ENCODE measurements around the gene CFAP46.

The CFAP46 gene

GRCh38 chr10:132786884-132787494, 155.4 kb downstream of the CFAP46 start:
- H3K27ac ChIP-seq = no peak overlapping the region
- POLR2A ChIA-PET (ENCODE audit: low non-redundant PET) = no interaction called here
- CTCF ChIA-PET = interaction anchor here (1.4 kb wide), 1 partner anchor 131 kb away, joined by 9 read pairs; no protein-coding TSS in a partner anchor
- no peak for TF ChIP-seq CTCF (conservative IDR thresholded peaks at IDR 0.05; ENCODE audit: low read depth)
- DNase-seq (ENCODE audit: low spot score) = no peak

GRCh38 chr10:132786476-132786883, 155.9 kb downstream of the CFAP46 start:
- no peak overlapping the region for H3K27ac ChIP-seq
- POLR2A ChIA-PET (ENCODE audit: low non-redundant PET) = no interaction called here
- TF ChIP-seq CTCF (conservative IDR thresholded peaks at IDR 0.05; ENCODE audit: low read depth) = no peak
- no peak for DNase-seq (ENCODE audit: low spot score)
- CTCF ChIA-PET = no interaction called here

GRCh38 chr10:132785723-132786475, 156.5 kb downstream of the CFAP46 start, which contains the start of gene NKX6-2:
NKX6-2 (minus strand) TSS chr10:132786147; CDS start chr10:132785948, 199 bp downstream.
- ChIA-PET CTCF (no interaction called here), POLR2A (ENCODE audit: low non-redundant PET) (no interaction called here)
- TF ChIP-seq CTCF (conservative IDR thresholded peaks at IDR 0.05; ENCODE audit: low read depth) = no peak
- no peak for DNase-seq (ENCODE audit: low spot score)
- H3K27ac ChIP-seq = no peak within 1 kb of the TSS

- TF ChIP-seq CTCF (conservative IDR thresholded peaks at IDR 0.05; ENCODE audit: low read depth) = no peak
- POLR2A ChIA-PET (ENCODE audit: low non-redundant PET) = no interaction called here
- H3K27ac ChIP-seq = no peak overlapping the region
- CTCF ChIA-PET = no interaction called here
- no peak for DNase-seq (ENCODE audit: low spot score)
Observed at GRCh38 chr10:132784866-132785722, 157.3 kb downstream of the CFAP46 start.

GRCh38 chr10:132783940-132784865, 158.2 kb downstream of the CFAP46 start:
- POLR2A ChIA-PET (ENCODE audit: low non-redundant PET) = no interaction called here
- no peak for TF ChIP-seq CTCF (conservative IDR thresholded peaks at IDR 0.05; ENCODE audit: low read depth)
- CTCF ChIA-PET = interaction anchor here (0.9 kb wide), 1 partner anchor 15 kb away, joined by 3 read pairs; no protein-coding TSS in a partner anchor

More at GRCh38 chr10:132783940-132784865, 158.2 kb downstream of the CFAP46 start:
- H3K27ac ChIP-seq = no peak overlapping the region
- no peak for DNase-seq (ENCODE audit: low spot score)
